PC-3 (cell line): ENCODE results near the gene KRTAP2-2.

Experiments used
- CTCF ChIP-seq: fragments of 300-600 bp; sonication (generic); conservative IDR thresholded peaks from 2 replicates; pipeline ENCODE4 v1.5.1; 2017; ENCODE audit warnings: antibody characterized with exemption, low read depth, mild to moderate bottlenecking, low read length
- EZH2phosphoT487 ChIP-seq: fragments of 300-600 bp; sonication (generic); IDR thresholded peaks from 2 replicates; pipeline ENCODE4 v1.6.1; 2018; ENCODE audit warnings: mild to moderate bottlenecking, antibody characterized with exemption, low read length, borderline replicate concordance

GRCh38 chr17:41010441-41010840 is 44.6 kb downstream of the KRTAP2-2 start:
- TF ChIP-seq CTCF (no peak), EZH2phosphoT487 (no peak)
